NB4 (cell line): Measurements from ENCODE around the gene HDDC2.

Source experiments
- DNase-seq: peaks from one replicate; pipeline ENCODE4 v3.0.0; 2010; ENCODE audit warnings: low read depth
- H3K4me3 ChIP-seq: one replicate; pipeline ENCODE4 v1.5.1; 2011; ENCODE audit warnings: mild to moderate bottlenecking, low read depth, low read length, moderate library complexity
- CTCF ChIP-seq: IDR thresholded peaks from one replicate; pipeline ENCODE4 v1.5.1; 2012; ENCODE audit warnings: low read depth, low read length
- MAX ChIP-seq: IDR thresholded peaks from 2 replicates; pipeline ENCODE4 v1.6.1; 2011; ENCODE audit warnings: low read depth, low read length
- MYC ChIP-seq: IDR thresholded peaks from 2 replicates; pipeline ENCODE4 v1.6.1; 2011; ENCODE audit warnings: low read depth, low read length
- POLR2A ChIP-seq: IDR thresholded peaks from 2 replicates; pipeline ENCODE4 v1.6.1; 2011; ENCODE audit warnings: mild to moderate bottlenecking; ENCODE audit not compliant: insufficient read length; ENCODE audit errors: extremely low read depth

HDDC2 gene

GRCh38 chr6:125245523-125246264 is 56.1 kb downstream of the HDDC2 start:
- TF ChIP-seq MAX (no peak), MYC (no peak), CTCF (no peak), POLR2A (no peak)
- H3K4me3 ChIP-seq, result no peak overlapping the region
- no peak for DNase-seq

- DNase-seq, result no peak
- H3K4me3 ChIP-seq, result no peak overlapping the region
- TF ChIP-seq POLR2A (no peak), MAX (no peak), MYC (no peak), CTCF (no peak)
Measured at GRCh38 chr6:125245109-125245508, 56.7 kb downstream of the HDDC2 start.

- TF ChIP-seq CTCF, result no peak
- no peak for TF ChIP-seq MYC
- no peak for TF ChIP-seq POLR2A
- no peak for TF ChIP-seq MAX
- H3K4me3 ChIP-seq, result no peak overlapping the region
- no peak for DNase-seq
Measured at GRCh38 chr6:125237764-125238163, 64.0 kb downstream of the HDDC2 start.

GRCh38 chr6:125236536-125237327 is 65.0 kb downstream of the HDDC2 start:
- TF ChIP-seq POLR2A (no peak), CTCF (no peak), MAX (no peak), MYC (no peak)
- peak; percentile 81 for DNase-seq
- H3K4me3 ChIP-seq, result no peak overlapping the region

GRCh38 chr6:125233202-125233601 is 68.6 kb downstream of the HDDC2 start:
- DNase-seq, result no peak
- TF ChIP-seq CTCF (no peak), MAX (no peak), POLR2A (no peak), MYC (no peak)
- no peak overlapping the region for H3K4me3 ChIP-seq
